ENCODE measurements around the gene MTERF2. TPM values are rescaled to one million over a fixed set of nuclear protein-coding genes. Genes with fewer than 3 reads are reported as not detected.

MTERF2 gene
- total RNA-seq, 4 donors from 2014 or later: 3.8 to 31.5 (median 18.6) TPM

GRCh38 chr12:106947461-106947860 is 39.5 kb downstream of the MTERF2 start:
- H3K27me3 ChIP-seq: no peaks in the 10 kb centered on the region
- intact Hi-C loops (cut with DNase I; ENCODE audit: low total_unique reads): no loop called here
- no peak for TF ChIP-seq POLR2A (IDR thresholded peaks at IDR 0.05)
- TF ChIP-seq, protein P1, sequence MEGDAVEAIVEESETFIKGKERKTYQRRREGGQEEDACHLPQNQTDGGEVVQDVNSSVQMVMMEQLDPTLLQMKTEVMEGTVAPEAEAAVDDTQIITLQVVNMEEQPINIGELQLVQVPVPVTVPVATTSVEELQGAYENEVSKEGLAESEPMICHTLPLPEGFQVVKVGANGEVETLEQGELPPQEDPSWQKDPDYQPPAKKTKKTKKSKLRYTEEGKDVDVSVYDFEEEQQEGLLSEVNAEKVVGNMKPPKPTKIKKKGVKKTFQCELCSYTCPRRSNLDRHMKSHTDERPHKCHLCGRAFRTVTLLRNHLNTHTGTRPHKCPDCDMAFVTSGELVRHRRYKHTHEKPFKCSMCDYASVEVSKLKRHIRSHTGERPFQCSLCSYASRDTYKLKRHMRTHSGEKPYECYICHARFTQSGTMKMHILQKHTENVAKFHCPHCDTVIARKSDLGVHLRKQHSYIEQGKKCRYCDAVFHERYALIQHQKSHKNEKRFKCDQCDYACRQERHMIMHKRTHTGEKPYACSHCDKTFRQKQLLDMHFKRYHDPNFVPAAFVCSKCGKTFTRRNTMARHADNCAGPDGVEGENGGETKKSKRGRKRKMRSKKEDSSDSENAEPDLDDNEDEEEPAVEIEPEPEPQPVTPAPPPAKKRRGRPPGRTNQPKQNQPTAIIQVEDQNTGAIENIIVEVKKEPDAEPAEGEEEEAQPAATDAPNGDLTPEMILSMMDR (IDR thresholded peaks at IDR 0.05): no peak
- DNase-seq: no peak
- H3K27ac ChIP-seq: no peak overlapping the region
- no peaks in the 10 kb centered on the region for H3K9me3 ChIP-seq
- no peak overlapping the region for H3K4me3 ChIP-seq
- H3K36me3 ChIP-seq: no peaks in the 10 kb centered on the region
- H3K4me1 ChIP-seq: no peaks in the 10 kb centered on the region

- Histone ChIP-seq H3K4me3 (no peak overlapping the region), H3K4me1 (no peaks in the 10 kb centered on the region), H3K27ac (no peak overlapping the region), H3K36me3 (no peaks in the 10 kb centered on the region), H3K9me3 (no peaks in the 10 kb centered on the region), H3K27me3 (no peaks in the 10 kb centered on the region)
- intact Hi-C loops (cut with DNase I; ENCODE audit: low total_unique reads): no loop called here
- DNase-seq: no peak
- no peak for TF ChIP-seq POLR2A (IDR thresholded peaks at IDR 0.05)
- TF ChIP-seq, protein P1 (IDR thresholded peaks at IDR 0.05): no peak
Measured at GRCh38 chr12:106945261-106945851, 41.6 kb downstream of the MTERF2 start.

GRCh38 chr12:106942775-106943174 is 44.2 kb downstream of the MTERF2 start:
- intact Hi-C loops (cut with DNase I; ENCODE audit: low total_unique reads): no loop called here
- no peak overlapping the region for H3K27ac ChIP-seq
- no peaks in the 10 kb centered on the region for H3K36me3 ChIP-seq
- no peak for DNase-seq
- TF ChIP-seq, protein P1 (IDR thresholded peaks at IDR 0.05): no peak
- no peak for TF ChIP-seq POLR2A (IDR thresholded peaks at IDR 0.05)
- no peak overlapping the region for H3K4me3 ChIP-seq
- H3K9me3 ChIP-seq: no peaks in the 10 kb centered on the region
- H3K27me3 ChIP-seq: no peaks in the 10 kb centered on the region
- H3K4me1 ChIP-seq: no peaks in the 10 kb centered on the region

DNA sequence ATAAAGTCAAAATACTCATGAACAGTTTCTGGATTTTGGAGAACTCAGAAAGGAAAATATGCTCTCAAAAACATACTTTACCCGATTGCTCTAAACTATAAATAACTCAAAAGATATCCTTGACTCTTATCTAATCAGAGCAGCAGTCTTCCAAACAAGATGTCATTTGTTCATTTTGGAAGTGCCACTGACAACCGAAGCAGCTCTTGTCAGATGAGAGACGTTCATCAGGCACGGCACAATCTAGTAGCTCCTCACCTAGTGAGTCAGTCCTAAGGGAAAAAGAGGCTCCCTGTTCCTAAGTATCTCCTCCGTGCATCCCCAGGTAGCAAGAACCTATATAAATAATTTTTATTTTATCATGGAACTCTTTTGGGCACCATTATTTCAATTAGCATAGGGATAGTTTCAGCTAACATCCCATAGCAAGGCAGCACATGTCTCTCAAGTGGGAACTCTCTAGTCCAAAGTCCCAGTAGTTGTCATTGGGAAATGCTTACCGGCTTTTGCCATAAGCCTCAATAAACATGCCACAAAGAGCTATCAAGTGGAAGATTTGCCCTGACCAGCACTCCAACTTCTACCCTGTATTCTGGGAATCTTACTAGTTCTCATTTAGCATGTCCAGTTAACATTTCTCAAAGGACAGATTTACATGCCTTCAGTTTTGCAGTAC is 45.3 kb downstream of the MTERF2 start:
- no peaks in the 10 kb centered on the region for H3K9me3 ChIP-seq
- H3K4me1 ChIP-seq: no peaks in the 10 kb centered on the region
- intact Hi-C loops (cut with DNase I; ENCODE audit: low total_unique reads): no loop called here
- no peak overlapping the region for H3K4me3 ChIP-seq
- DNase-seq: no peak
- TF ChIP-seq, protein P1 (IDR thresholded peaks at IDR 0.05): no peak
- TF ChIP-seq POLR2A (IDR thresholded peaks at IDR 0.05): no peak
- no peaks in the 10 kb centered on the region for H3K27me3 ChIP-seq
- H3K36me3 ChIP-seq: no peaks in the 10 kb centered on the region
- H3K27ac ChIP-seq: no peak overlapping the region

DNA sequence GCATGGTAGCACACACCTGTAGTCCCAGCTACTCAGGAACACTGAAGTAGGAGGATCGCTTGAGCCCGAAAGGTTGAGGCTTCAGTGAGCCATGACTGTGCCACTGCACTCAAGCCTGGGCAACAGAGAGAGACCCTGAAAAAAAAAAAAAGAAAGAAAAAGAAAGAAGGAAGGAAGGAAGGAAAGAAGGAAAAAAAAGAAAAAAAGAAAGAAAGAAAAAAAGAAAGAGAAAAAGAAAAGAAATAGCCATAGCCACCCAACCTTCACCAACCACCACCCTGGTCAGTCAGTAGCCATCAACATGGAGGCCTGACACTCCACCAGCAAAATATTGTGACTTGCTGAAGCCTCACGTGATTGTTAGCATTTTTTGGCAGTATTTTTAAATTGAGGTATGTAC is 52.7 kb downstream of the MTERF2 start:
- intact Hi-C loops (cut with DNase I; ENCODE audit: low total_unique reads): no loop called here
- Histone ChIP-seq H3K9me3 (no peaks in the 10 kb centered on the region), H3K4me3 (no peak overlapping the region), H3K27ac (no peak overlapping the region), H3K27me3 (no peaks in the 10 kb centered on the region), H3K36me3 (no peaks in the 10 kb centered on the region), H3K4me1 (no peaks in the 10 kb centered on the region)
- TF ChIP-seq, protein P1 (IDR thresholded peaks at IDR 0.05): no peak
- TF ChIP-seq POLR2A (IDR thresholded peaks at IDR 0.05): no peak
- DNase-seq: no peak
